ENCODE results near the gene TRIM65. TPM values are rescaled to one million over a fixed set of nuclear protein-coding genes. Genes with fewer than 3 reads are reported as not detected.

The TRIM65 gene
- total and polyA plus RNA-seq, 2 donors, result 15.2 to 21.5 TPM

DNA sequence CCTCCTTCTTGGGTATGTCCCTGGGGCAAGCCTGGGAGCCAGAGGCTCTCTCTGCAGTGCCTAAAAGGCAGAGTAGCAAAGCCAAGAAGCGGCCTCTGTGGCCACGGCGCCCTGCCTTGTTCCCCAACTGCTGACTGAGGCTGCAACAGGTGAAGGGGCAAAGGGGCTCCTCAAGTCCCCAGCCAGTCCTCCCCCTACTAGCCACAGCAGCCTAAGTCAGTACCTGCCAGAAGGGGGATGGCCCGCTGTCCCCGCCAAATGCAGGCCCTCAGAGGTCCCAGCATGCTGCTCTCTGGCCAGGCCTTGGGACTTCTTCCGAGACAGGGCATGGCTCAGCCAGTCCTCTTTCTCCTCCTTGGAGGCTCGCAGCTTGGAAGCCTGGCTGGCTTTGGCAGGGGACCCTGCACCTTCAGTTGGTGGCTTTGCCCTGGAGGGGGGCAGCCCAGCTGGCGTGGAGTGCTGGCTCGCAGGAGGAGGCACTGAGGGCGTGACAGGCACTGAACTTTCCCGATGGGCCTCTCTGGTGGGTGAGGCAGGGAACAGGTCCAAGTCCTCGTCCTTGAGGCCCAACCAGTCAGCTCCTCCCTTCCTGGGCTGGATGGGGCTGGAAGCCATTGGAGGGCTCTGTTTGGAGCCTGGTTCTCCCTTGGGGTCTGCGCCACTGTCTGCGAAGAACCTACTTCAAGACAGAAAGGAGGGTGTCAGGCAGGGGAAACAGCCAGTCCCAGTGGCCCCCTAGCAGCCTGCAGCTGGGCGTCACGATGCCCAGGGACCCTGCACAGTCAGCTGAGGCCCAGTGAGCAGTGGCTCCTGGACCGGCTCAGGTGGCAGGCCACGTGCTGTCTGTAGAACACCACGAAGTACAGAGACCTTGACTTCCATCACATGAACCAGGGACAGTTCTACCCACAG is 26.5 kb upstream of the TRIM65 start:
- no peak for DNase-seq (ENCODE audit: extremely low spot score)
- 88% methylated on average over 19 of the region's 19 CpGs for WGBS
- Histone ChIP-seq H3K27ac (ENCODE audit: low read depth) (no peak overlapping the region), H3K36me3 (ENCODE audit: insufficient read depth) (no peaks in the 10 kb centered on the region), H3K4me3 (ENCODE audit: low read depth, low read length) (no peak overlapping the region), H3K4me1 (ENCODE audit: insufficient read depth) (no peaks in the 10 kb centered on the region)

GRCh38 chr17:75922173-75922961 is 25.6 kb upstream of the TRIM65 start:
- no peak overlapping the region for H3K27ac ChIP-seq (ENCODE audit: low read depth)
- H3K36me3 ChIP-seq (ENCODE audit: insufficient read depth), result no peaks in the 10 kb centered on the region
- H3K4me1 ChIP-seq (ENCODE audit: insufficient read depth), result no peaks in the 10 kb centered on the region
- WGBS, result 92% methylated on average over 18 of the region's 18 CpGs
- no peak overlapping the region for H3K4me3 ChIP-seq (ENCODE audit: low read depth, low read length)
- no peak for DNase-seq (ENCODE audit: extremely low spot score)

DNA sequence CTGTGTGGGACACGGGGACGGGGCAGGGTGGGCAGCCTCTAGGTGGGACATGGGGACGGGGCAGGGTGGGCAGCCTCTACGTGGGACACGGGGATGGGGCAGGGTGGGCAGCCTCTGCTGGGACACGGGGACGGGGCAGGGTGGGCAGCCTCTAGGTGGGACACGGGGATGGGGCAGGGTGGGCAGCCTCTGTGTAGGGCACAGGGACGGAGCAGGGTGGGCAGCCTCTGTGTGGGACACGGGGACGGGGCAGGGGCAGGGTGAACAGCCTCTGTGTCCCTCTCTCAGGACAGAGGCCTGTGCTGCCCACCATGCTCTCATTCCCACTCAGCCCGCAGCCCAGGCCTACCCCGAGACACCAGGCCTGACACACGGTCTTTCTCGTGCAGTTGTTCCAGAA is 24.8 kb upstream of the TRIM65 start:
- no peak for DNase-seq (ENCODE audit: extremely low spot score)
- H3K4me1 ChIP-seq (ENCODE audit: insufficient read depth), result no peaks in the 10 kb centered on the region
- WGBS, result 95% methylated on average over 15 of the region's 15 CpGs
- H3K36me3 ChIP-seq (ENCODE audit: insufficient read depth), result no peaks in the 10 kb centered on the region
- H3K4me3 ChIP-seq (ENCODE audit: low read depth, low read length), result no peak overlapping the region
- no peak overlapping the region for H3K27ac ChIP-seq (ENCODE audit: low read depth)

DNA sequence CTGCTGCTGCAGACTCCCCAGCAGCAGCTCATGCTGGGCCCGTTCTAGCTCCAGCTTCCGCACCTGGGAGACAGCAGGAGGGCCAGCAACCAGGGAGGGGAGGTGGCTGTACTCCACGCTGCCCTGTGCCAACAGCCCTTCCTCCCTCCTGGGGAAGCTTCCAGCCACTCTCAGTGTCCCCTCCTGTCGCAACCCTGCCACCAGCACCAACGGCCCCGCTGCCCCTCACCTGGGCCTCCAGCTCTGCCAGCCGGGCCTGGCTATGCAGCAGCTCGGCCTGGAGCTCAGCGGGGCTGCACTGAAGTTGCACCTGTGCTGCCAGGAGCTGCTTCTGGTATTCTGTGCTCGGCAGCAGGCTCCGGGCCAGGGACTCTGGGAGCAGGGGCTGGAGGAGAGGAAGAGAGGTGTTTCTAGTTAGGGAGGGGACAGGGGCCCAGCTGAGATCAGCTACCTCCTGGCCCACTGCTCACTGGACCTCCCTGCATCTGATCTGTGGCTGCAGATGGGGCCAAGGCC is 23.4 kb upstream of the TRIM65 start:
- no peak overlapping the region for H3K4me3 ChIP-seq (ENCODE audit: low read depth, low read length)
- WGBS, result 87% methylated on average over 11 of the region's 11 CpGs
- no peak overlapping the region for H3K27ac ChIP-seq (ENCODE audit: low read depth)
- DNase-seq (ENCODE audit: extremely low spot score), result no peak
- H3K36me3 ChIP-seq (ENCODE audit: insufficient read depth), result no peaks in the 10 kb centered on the region
- no peaks in the 10 kb centered on the region for H3K4me1 ChIP-seq (ENCODE audit: insufficient read depth)

DNA sequence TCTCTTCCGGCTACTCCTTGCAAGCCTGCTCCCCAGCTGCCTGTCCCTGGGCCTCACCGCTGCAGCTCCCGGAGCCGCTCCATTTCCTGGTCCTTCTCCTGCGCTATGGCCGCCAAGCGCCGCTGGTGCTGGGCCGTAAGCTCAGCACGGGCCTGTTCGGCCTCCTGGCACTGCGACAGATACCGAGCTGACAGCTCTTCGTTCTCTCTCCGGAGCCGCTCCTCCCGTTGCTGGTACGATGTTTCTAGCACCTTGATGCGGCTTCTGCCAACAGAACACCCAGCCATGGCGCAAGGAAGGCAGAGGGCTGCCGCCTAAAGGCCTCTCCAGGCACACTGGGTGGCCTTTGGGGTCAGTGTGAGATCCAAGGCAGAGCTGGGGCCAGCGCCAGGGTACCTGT is 22.9 kb upstream of the TRIM65 start:
- WGBS, result 94% methylated on average over 22 of the region's 22 CpGs
- no peaks in the 10 kb centered on the region for H3K36me3 ChIP-seq (ENCODE audit: insufficient read depth)
- no peak overlapping the region for H3K4me3 ChIP-seq (ENCODE audit: low read depth, low read length)
- no peak overlapping the region for H3K27ac ChIP-seq (ENCODE audit: low read depth)
- DNase-seq (ENCODE audit: extremely low spot score), result no peak
- H3K4me1 ChIP-seq (ENCODE audit: insufficient read depth), result no peaks in the 10 kb centered on the region

GRCh38 chr17:75917917-75918445 is 21.2 kb upstream of the TRIM65 start:
- DNase-seq (ENCODE audit: extremely low spot score), result no peak
- WGBS, result 94% methylated on average over 31 of the region's 31 CpGs
- Histone ChIP-seq H3K4me1 (ENCODE audit: insufficient read depth) (no peaks in the 10 kb centered on the region), H3K36me3 (ENCODE audit: insufficient read depth) (no peaks in the 10 kb centered on the region), H3K4me3 (ENCODE audit: low read depth, low read length) (no peak overlapping the region), H3K27ac (ENCODE audit: low read depth) (no peak overlapping the region)

- Histone ChIP-seq H3K27ac (ENCODE audit: low read depth) (no peak overlapping the region), H3K36me3 (ENCODE audit: insufficient read depth) (no peaks in the 10 kb centered on the region), H3K4me1 (ENCODE audit: insufficient read depth) (no peaks in the 10 kb centered on the region), H3K4me3 (ENCODE audit: low read depth, low read length) (no peak overlapping the region)
- DNase-seq (ENCODE audit: extremely low spot score), result no peak
- 86% methylated on average over 23 of the region's 23 CpGs for WGBS
Observed at GRCh38 chr17:75917141-75917916, 20.6 kb upstream of the TRIM65 start.

GRCh38 chr17:75915268-75915667 is 18.5 kb upstream of the TRIM65 start:
- no peak for DNase-seq (ENCODE audit: extremely low spot score)
- 84% methylated on average over 8 of the region's 8 CpGs for WGBS
- Histone ChIP-seq H3K27ac (ENCODE audit: low read depth) (no peak overlapping the region), H3K4me3 (ENCODE audit: low read depth, low read length) (no peak overlapping the region), H3K4me1 (ENCODE audit: insufficient read depth) (no peaks in the 10 kb centered on the region), H3K36me3 (ENCODE audit: insufficient read depth) (no peaks in the 10 kb centered on the region)

DNA sequence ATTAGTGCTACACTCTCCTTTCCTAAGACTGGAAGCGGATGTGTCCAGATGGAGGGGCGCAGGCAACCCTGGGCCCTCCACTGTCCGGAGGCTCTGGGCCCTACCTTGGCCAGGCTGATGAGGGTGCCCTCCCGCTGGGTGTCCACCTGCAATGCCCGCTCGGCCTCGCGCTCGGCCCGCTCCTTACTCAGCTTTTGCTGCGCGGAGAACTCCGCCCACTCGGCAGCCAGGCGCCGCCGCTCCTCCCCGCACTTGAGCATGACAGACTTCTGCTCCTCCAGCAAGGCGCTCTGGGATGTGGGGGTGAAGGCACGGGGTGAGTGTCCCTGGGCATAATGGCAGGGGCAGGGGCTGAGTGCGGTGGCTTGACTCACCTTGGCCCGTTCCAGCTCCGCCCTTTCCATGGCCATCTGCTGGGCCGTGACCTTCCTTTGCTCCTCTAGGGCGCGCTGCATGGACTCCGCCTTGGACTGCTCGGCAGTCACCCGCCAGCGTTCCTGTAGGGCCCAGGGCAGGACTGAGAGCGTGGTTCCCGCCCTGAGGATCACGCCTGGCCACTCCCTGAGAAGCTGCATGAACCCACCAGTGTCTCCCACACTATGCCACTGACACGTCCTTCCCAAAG is 18.0 kb upstream of the TRIM65 start:
- Histone ChIP-seq H3K4me3 (ENCODE audit: low read depth, low read length) (no peak overlapping the region), H3K4me1 (ENCODE audit: insufficient read depth) (no peaks in the 10 kb centered on the region), H3K36me3 (ENCODE audit: insufficient read depth) (no peaks in the 10 kb centered on the region), H3K27ac (ENCODE audit: low read depth) (no peak overlapping the region)
- WGBS, result 93% methylated on average over 34 of the region's 34 CpGs
- no peak for DNase-seq (ENCODE audit: extremely low spot score)

GRCh38 chr17:75913537-75914210 is 16.9 kb upstream of the TRIM65 start:
- no peak overlapping the region for H3K4me3 ChIP-seq (ENCODE audit: low read depth, low read length)
- DNase-seq (ENCODE audit: extremely low spot score), result no peak
- no peaks in the 10 kb centered on the region for H3K36me3 ChIP-seq (ENCODE audit: insufficient read depth)
- no peaks in the 10 kb centered on the region for H3K4me1 ChIP-seq (ENCODE audit: insufficient read depth)
- 94% methylated on average over 32 of the region's 32 CpGs for WGBS
- H3K27ac ChIP-seq (ENCODE audit: low read depth), result no peak overlapping the region

DNA sequence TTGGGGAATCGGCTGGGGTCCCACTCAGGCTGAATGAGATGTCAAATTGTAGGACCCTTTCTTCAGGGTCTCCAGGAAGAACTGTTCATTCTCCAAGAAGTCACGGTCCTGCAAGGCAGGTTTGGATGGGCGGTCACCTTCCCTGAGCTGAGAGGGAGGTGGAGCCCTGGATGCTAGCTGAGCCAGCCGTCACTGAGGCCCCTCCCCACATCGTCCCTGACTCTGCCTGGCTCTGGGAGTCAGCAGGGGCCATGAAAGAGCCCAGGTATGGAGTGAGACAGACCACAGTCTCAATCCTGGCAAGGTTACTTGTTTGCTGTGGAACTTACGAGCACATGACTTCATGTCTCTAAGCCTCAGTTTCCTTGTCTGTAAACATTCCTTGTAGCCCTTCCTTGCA is 13.9 kb upstream of the TRIM65 start:
- 74% methylated on average over 6 of the region's 6 CpGs for WGBS
- no peaks in the 10 kb centered on the region for H3K36me3 ChIP-seq (ENCODE audit: insufficient read depth)
- no peaks in the 10 kb centered on the region for H3K4me1 ChIP-seq (ENCODE audit: insufficient read depth)
- H3K27ac ChIP-seq (ENCODE audit: low read depth), result no peak overlapping the region
- DNase-seq (ENCODE audit: extremely low spot score), result no peak
- no peak overlapping the region for H3K4me3 ChIP-seq (ENCODE audit: low read depth, low read length)

DNA sequence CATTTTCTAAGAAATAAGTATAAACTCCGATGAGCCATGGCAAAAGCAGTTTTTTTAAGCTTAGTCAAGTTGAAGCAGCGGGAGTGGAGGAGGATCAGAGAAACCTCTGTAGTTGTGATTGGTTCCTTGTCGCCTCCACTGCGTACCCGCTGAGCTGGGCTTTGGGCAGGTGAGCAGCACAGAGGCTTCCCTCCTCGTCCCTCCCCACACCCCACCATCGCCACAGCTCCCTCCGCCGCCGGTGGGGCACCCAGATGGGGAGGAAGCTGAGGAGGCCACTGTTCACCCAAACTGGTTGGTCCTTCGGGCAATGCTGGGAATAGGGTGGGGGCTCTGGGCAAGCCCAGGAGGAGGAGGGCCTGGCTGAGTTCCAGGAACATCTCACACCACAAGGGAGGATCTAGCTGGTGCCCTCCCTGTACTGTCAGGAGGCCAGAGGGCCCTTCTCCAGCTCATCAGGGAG is 13.1 kb upstream of the TRIM65 start:
- Histone ChIP-seq H3K4me1 (ENCODE audit: insufficient read depth) (no peaks in the 10 kb centered on the region), H3K4me3 (ENCODE audit: low read depth, low read length) (no peak overlapping the region), H3K36me3 (ENCODE audit: insufficient read depth) (no peaks in the 10 kb centered on the region), H3K27ac (ENCODE audit: low read depth) (no peak overlapping the region)
- DNase-seq (ENCODE audit: extremely low spot score), result no peak
- WGBS, result 79% methylated on average over 11 of the region's 11 CpGs
